ENCODE results near the gene BRCA1.

GRCh38 chr17:43014649-43015542 is 110.3 kb downstream of the BRCA1 start:
- no peak for TF ChIP-seq EZH2 (IDR thresholded peaks at IDR 0.05; ENCODE audit: borderline replicate concordance, insufficient read depth, low read length, poor library complexity, severe bottlenecking)
- no peak for TF ChIP-seq CTCF (IDR thresholded peaks at IDR 0.05; ENCODE audit: poor library complexity, severe bottlenecking)
- no peak for TF ChIP-seq MXI1 (conservative IDR thresholded peaks at IDR 0.05; ENCODE audit: poor library complexity, severe bottlenecking)
- no peak for TF ChIP-seq SMC3 (conservative IDR thresholded peaks at IDR 0.05; ENCODE audit: poor library complexity)
- TF ChIP-seq REST (IDR thresholded peaks at IDR 0.05; ENCODE audit: borderline replicate concordance): no peak
- TF ChIP-seq EP300 (conservative IDR thresholded peaks at IDR 0.05; ENCODE audit: poor library complexity, severe bottlenecking): no peak

Data from neural cell (in vitro differentiated cells).